ENCODE measurements around the gene HMCES. TPM values are rescaled to one million over a fixed set of nuclear protein-coding genes. Genes with fewer than 3 reads are reported as not detected.

Gene HMCES
- total RNA-seq = 10 to 100 TPM; 10.1 to 14.5 TPM

GRCh38 chr3:129278439-129278965, at the start of gene HMCES:
HMCES (plus strand) TSS chr3:129278870; CDS start chr3:129279733, 863 bp downstream.
- Histone ChIP-seq H3K4me3 (peak within 1 kb of the TSS; percentile 51 to 84), H3K27ac (peak within 1 kb of the TSS; percentile 83 to 96 (median 94)), H3K36me3 (replicated peaks in 1 of 2; ENCODE audit: insufficient read depth in 1 of 2, low read depth in 2 of 2) (peaks cover 4 to 19% of the 10 kb centered on the region in 2 donors), H3K9me3 (no peaks in the 10 kb centered on the region), H3K4me1 (peaks cover 21% of the 10 kb centered on the region), H3K27me3 (no peaks in the 10 kb centered on the region)
- peak; percentile 92 to 94 (median 94) for DNase-seq
- intact Hi-C loops (cut with DNase I) = no loop called here
- peak; percentile 97 for ATAC-seq
- TF ChIP-seq CTCF (IDR thresholded peaks at IDR 0.05) (peak in 3 of 7 experiments; percentile 10 to 28 (median 20)), POLR2A (IDR thresholded peaks at IDR 0.05) (peak; percentile 69 to 92 (median 84))
- 0 to 1% methylated on average over 25 to 44 of the region's 44 CpGs for whole genome bisulfite sequencing, 2 donors

- H3K27me3 ChIP-seq = no peaks in the 10 kb centered on the region
- H3K4me1 ChIP-seq = peaks cover 17% of the 10 kb centered on the region
- peak in 1 of 4 donors; percentile 15 for DNase-seq
- H3K36me3 ChIP-seq (replicated peaks in 1 of 2; ENCODE audit: insufficient read depth in 1 of 2, low read depth in 2 of 2) = no peaks in the 10 kb centered on the region
- intact Hi-C loops (cut with DNase I) = no loop called here
- ATAC-seq = no peak
- WGBS, 2 donors = 69 to 84% methylated on average over 11 of the region's 11 CpGs
- H3K27ac ChIP-seq = peak overlapping the region in 1 of 4 donors; percentile 60
- TF ChIP-seq POLR2A (IDR thresholded peaks at IDR 0.05) = no peak
- no peak for TF ChIP-seq CTCF (IDR thresholded peaks at IDR 0.05)
- H3K9me3 ChIP-seq = no peaks in the 10 kb centered on the region
- H3K4me3 ChIP-seq = no peak overlapping the region
Measured at GRCh38 chr3:129228891-129229585, 49.6 kb upstream of the HMCES start.

GRCh38 chr3:129230311-129231019, 48.2 kb upstream of the HMCES start:
- peak in 1 of 4 donors; percentile 65 for DNase-seq
- H3K27ac ChIP-seq = peak overlapping the region in 1 of 4 donors; percentile 80

More at GRCh38 chr3:129230311-129231019, 48.2 kb upstream of the HMCES start:
- Histone ChIP-seq H3K4me1 (peaks cover 4% of the 10 kb centered on the region), H3K9me3 (no peaks in the 10 kb centered on the region), H3K27me3 (no peaks in the 10 kb centered on the region), H3K4me3 (no peak overlapping the region), H3K36me3 (replicated peaks in 1 of 2; ENCODE audit: insufficient read depth in 1 of 2, low read depth in 2 of 2) (no peaks in the 10 kb centered on the region)
- intact Hi-C loops (cut with DNase I) = no loop called here
- ATAC-seq = peak; percentile 31
- peak in 1 of 3 donors; percentile 33 for TF ChIP-seq POLR2A (IDR thresholded peaks at IDR 0.05)
- TF ChIP-seq CTCF (IDR thresholded peaks at IDR 0.05) = no peak
- 57 to 58% methylated on average over 7 of the region's 7 CpGs for WGBS, 2 donors
